Choroid plexus epithelial cell (primary cell): ENCODE results near the gene LIPC.

ENCODE experiments used
- DNase-seq: peaks from one replicate; pipeline ENCODE4 v3.0.0-alpha.2; 2010; ENCODE audit warnings: low read depth
- H3K4me3 ChIP-seq: 2 replicates; pipeline ENCODE4 v1.5.1; 2011; ENCODE audit warnings: low read depth, mild to moderate bottlenecking, control low read depth, low read length, moderate library complexity
- CTCF ChIP-seq: conservative IDR thresholded peaks from 2 replicates; pipeline ENCODE4 v1.5.1; 2011; ENCODE audit warnings: low read depth, mild to moderate bottlenecking, control low read depth, inconsistent platforms, low read length, moderate library complexity

LIPC gene

DNA sequence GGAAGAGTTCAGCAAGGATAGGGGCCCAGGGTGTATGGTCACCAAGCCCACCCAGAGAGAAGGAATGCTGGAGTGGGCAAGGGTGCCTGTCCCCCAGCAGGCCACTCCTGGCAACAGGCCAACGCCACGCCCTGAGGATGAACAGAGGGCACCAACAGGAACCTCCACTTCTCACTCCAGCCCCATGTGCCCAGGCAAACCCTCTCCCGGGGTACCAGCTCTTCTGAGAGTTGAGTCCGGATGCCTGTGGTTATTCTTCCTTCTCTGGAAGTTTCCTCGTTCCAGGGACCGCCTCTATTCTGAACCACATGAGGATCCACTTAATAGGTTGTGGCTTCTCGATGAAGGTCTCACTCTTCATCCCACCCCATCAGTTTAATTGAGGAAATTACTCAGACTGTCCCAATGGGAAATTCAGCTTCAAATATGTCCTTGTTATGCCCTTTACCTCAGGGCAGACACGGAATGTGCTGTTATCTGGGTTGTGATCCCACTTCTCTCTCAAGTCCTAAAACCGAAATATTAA is 114.3 kb downstream of the LIPC start:
- no peak for TF ChIP-seq CTCF

GRCh38 chr15:58546635-58547627 is 115.1 kb downstream of the LIPC start:
- no peak overlapping the region for H3K4me3 ChIP-seq
- no peak for TF ChIP-seq CTCF
- peak; percentile 79 for DNase-seq

More for the DNA sequence above, 114.3 kb downstream of the LIPC start:
- DNase-seq, result no peak
- H3K4me3 ChIP-seq, result no peak overlapping the region

GRCh38 chr15:58547628-58548307 is 116.0 kb downstream of the LIPC start:
- no peak for DNase-seq
- no peak overlapping the region for H3K4me3 ChIP-seq
- TF ChIP-seq CTCF, result no peak

DNA sequence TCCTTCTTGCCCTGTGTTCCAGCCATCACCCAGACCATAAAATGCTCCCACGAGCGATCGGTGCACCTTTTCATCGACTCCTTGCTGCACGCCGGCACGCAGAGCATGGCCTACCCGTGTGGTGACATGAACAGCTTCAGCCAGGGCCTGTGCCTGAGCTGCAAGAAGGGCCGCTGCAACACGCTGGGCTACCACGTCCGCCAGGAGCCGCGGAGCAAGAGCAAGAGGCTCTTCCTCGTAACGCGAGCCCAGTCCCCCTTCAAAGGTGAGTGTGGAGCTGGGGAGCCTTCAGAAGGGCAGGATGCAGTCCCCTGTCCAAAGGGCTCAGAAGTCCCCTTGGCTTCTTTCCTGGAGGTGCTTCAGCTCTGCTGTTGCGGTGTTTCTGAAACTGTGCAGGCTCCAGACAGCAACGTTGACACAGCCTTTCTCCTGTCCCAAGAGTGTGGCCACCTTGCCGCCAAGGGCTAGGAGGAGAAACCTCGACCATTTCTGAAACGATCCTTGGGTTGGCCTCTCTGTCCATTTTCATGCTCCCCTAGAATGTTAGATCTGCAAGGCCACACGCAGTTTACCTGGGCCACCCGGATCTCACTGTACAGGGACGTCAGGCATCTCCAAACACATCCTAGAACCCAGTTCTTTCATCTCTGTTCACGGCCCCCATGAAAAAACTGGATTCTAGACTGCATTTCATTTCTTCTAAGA is 116.7 kb downstream of the LIPC start:
- TF ChIP-seq CTCF, result no peak

DNA sequence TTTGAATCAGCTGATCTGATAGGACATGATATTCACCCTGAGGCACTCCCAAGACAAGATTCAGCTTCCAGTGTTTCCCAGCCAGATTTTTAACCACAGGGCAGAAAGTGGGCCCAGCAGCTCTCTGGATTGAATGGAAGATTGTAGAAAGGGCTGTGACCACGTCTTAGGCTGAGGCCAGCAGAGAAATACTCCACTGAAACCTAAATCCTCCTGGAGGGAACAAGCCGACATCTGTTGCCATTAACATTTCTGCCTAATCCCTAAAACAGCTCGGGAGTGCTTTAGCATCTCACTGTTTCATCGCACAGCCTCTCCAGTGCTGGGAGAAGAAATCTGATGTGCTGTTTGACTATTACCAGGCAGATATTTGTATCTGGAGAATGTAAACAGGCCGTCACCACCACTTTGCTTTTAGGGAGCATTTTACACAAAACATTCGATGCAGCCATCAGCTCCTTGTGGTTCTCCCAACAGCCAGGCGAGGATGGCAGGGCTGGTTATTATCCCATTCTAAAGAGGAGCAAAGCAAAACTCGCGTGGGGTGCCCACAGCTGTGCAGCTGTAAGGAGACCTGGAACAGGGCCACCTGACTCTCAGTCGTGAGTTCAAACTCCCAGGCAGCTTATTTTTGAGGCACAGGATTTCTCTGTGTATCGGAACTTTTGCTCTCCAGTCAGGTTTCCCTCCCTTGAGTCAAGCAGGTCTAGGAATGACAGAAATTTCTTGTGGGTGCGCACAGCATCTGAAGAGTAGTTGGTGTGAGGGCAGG is 117.4 kb downstream of the LIPC start:
- no peak for DNase-seq
- TF ChIP-seq CTCF, result no peak

More for the DNA sequence above, 116.7 kb downstream of the LIPC start:
- no peak for DNase-seq
- H3K4me3 ChIP-seq, result no peak overlapping the region

DNA sequence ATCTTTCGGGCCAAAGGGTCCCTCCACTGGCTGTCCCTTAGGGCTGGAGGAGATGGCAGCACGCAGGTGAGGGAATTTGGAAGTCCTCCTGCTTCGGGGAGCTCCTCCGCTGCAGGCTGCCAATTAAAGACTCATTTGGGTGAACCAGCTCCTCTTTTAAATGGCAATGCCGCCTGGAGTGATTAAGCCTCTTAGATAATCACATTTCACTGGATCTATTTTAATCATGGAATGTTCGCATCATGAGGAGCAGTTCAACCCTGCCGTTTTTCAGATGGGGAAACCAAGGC is 117.9 kb downstream of the LIPC start:
- no peak for TF ChIP-seq CTCF
- no peak overlapping the region for H3K4me3 ChIP-seq
- DNase-seq, result no peak

More for the DNA sequence above, 117.4 kb downstream of the LIPC start:
- no peak overlapping the region for H3K4me3 ChIP-seq
